ENCODE data around the gene AUTS2. TPM values are rescaled to one million over a fixed set of nuclear protein-coding genes. Genes with fewer than 3 reads are reported as not detected.

The AUTS2 gene
- polyA plus RNA-seq, 3 donors = 0.08 to 0.35 TPM; not detected in 1

DNA sequence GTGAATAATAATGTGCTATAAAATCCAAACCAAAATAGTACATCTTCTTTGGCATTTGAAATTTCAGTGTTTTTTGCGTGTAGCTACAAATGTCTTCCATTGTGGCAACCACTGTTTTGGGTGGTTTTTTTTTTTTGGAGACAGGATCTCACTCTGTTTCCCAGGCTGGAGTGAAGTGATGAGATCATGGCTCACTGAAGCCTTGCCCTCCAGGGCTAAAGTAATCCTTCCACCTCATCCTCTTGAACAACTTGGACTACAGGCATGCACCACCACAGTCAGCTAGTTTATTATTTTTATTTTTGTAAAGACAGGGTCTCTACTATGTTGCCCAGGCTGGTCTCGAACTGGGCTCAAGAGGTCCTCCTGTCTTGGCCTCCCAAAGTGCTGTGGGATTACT, 455.1 kb downstream of the AUTS2 start:
- Histone ChIP-seq H3K9me3 (replicated peaks in 1 of 2; ENCODE audit: control insufficient read depth in 1 of 2, insufficient read depth in 1 of 2, low read length in 2 of 2) (no peaks in the 10 kb centered on the region), H3K36me3 (replicated peaks in 1 of 2; ENCODE audit: control insufficient read depth in 1 of 2, insufficient read depth in 2 of 2, low read length in 2 of 2) (no peaks in the 10 kb centered on the region), H3K79me2 (ENCODE audit: insufficient read depth, low read length) (no peaks in the 10 kb centered on the region), H4K20me1 (ENCODE audit: insufficient read depth, low read length) (no peaks in the 10 kb centered on the region), H3K9ac (ENCODE audit: insufficient read depth, low read length, poor library complexity, severe bottlenecking) (no peak overlapping the region), H3K4me1 (ENCODE audit: control insufficient read depth in 1 of 2, insufficient read depth in 2 of 2, low read length in 2 of 2) (no peaks in the 10 kb centered on the region), H3K4me3 (replicated peaks in 1 of 3; ENCODE audit: low read depth in 2 of 3, low read length in 3 of 3) (no peak overlapping the region), H3K4me2 (replicated peaks; ENCODE audit: extremely low read depth, low read length, poor library complexity, severe bottlenecking) (no peak overlapping the region), H2AFZ (ENCODE audit: insufficient read depth, low read depth, low read length, poor library complexity, severe bottlenecking) (no peak overlapping the region), H3K27me3 (ENCODE audit: control insufficient read depth in 2 of 2, insufficient read depth in 2 of 2, low read length in 2 of 2) (no peaks in the 10 kb centered on the region), H3K27ac (ENCODE audit: low read depth in 1 of 2, low read length in 2 of 2) (no peak overlapping the region)
- 100% methylated on average over 1 of the region's 2 CpGs for WGBS (ENCODE audit: insufficient coverage)
- DNase-seq = no peak
- intact Hi-C loops (cut with micrococcal nuclease) = no loop called here
- TF ChIP-seq, protein P1, sequence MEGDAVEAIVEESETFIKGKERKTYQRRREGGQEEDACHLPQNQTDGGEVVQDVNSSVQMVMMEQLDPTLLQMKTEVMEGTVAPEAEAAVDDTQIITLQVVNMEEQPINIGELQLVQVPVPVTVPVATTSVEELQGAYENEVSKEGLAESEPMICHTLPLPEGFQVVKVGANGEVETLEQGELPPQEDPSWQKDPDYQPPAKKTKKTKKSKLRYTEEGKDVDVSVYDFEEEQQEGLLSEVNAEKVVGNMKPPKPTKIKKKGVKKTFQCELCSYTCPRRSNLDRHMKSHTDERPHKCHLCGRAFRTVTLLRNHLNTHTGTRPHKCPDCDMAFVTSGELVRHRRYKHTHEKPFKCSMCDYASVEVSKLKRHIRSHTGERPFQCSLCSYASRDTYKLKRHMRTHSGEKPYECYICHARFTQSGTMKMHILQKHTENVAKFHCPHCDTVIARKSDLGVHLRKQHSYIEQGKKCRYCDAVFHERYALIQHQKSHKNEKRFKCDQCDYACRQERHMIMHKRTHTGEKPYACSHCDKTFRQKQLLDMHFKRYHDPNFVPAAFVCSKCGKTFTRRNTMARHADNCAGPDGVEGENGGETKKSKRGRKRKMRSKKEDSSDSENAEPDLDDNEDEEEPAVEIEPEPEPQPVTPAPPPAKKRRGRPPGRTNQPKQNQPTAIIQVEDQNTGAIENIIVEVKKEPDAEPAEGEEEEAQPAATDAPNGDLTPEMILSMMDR (IDR thresholded peaks at IDR 0.05) = no peak
- H3K4me1 Mint-ChIP-seq = no peaks in the 10 kb centered on the region
- H3K36me3 Mint-ChIP-seq = no peaks in the 10 kb centered on the region
- H3K4me3 Mint-ChIP-seq = no peak overlapping the region
- peaks cover 0 to 1% (median 0%) of the 10 kb centered on the region in 7 donors for H3K9me3 Mint-ChIP-seq
- H3K27me3 Mint-ChIP-seq (ENCODE audit: low read depth in 3 of 3) = peaks cover 0 to 1% (median 0%) of the 10 kb centered on the region in 3 donors
- no peak overlapping the region for H3K27ac Mint-ChIP-seq

DNA sequence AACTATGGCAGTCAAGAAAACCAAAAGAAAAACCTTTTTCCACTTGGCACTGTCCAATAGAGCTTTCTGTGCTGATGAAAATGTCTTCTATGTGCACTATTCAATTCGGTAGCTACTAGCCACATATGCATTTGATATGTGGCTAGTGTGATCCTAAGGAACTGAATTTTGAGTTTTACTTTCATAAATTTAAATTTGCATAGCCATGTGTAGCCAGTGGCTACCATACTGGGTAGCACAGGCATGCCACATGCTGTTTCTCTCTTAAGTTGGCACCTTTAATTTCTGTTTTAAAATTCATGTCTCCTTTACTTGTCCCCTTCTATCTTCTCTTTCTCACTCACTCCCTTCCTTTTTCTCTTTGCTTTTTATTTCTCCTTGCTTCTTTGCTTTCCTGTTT, 455.7 kb downstream of the AUTS2 start:
- no peaks in the 10 kb centered on the region for H3K36me3 Mint-ChIP-seq
- Histone ChIP-seq H3K9ac (ENCODE audit: insufficient read depth, low read length, poor library complexity, severe bottlenecking) (no peak overlapping the region), H3K4me2 (replicated peaks; ENCODE audit: extremely low read depth, low read length, poor library complexity, severe bottlenecking) (no peak overlapping the region), H3K9me3 (replicated peaks in 1 of 2; ENCODE audit: control insufficient read depth in 1 of 2, insufficient read depth in 1 of 2, low read length in 2 of 2) (no peaks in the 10 kb centered on the region), H2AFZ (ENCODE audit: insufficient read depth, low read depth, low read length, poor library complexity, severe bottlenecking) (no peak overlapping the region), H3K4me1 (ENCODE audit: control insufficient read depth in 1 of 2, insufficient read depth in 2 of 2, low read length in 2 of 2) (no peaks in the 10 kb centered on the region), H3K27me3 (ENCODE audit: control insufficient read depth in 2 of 2, insufficient read depth in 2 of 2, low read length in 2 of 2) (no peaks in the 10 kb centered on the region), H3K27ac (ENCODE audit: low read depth in 1 of 2, low read length in 2 of 2) (no peak overlapping the region), H3K79me2 (ENCODE audit: insufficient read depth, low read length) (no peaks in the 10 kb centered on the region), H3K4me3 (replicated peaks in 1 of 3; ENCODE audit: low read depth in 2 of 3, low read length in 3 of 3) (no peak overlapping the region), H3K36me3 (replicated peaks in 1 of 2; ENCODE audit: control insufficient read depth in 1 of 2, insufficient read depth in 2 of 2, low read length in 2 of 2) (no peaks in the 10 kb centered on the region), H4K20me1 (ENCODE audit: insufficient read depth, low read length) (no peaks in the 10 kb centered on the region)
- intact Hi-C loops (cut with micrococcal nuclease) = no loop called here
- no peaks in the 10 kb centered on the region for H3K4me1 Mint-ChIP-seq
- TF ChIP-seq, protein P1 (IDR thresholded peaks at IDR 0.05) = no peak
- DNase-seq = no peak
- H3K9me3 Mint-ChIP-seq = peaks cover 0 to 1% (median 0%) of the 10 kb centered on the region in 7 donors
- no CpG with 5 or more reads among the region's 1 CpG for WGBS (ENCODE audit: insufficient coverage)
- H3K27me3 Mint-ChIP-seq (ENCODE audit: low read depth in 3 of 3) = peaks cover 0 to 1% (median 0%) of the 10 kb centered on the region in 3 donors
- H3K27ac Mint-ChIP-seq = no peak overlapping the region
- no peak overlapping the region for H3K4me3 Mint-ChIP-seq

Measured in CD14-positive monocyte (primary cell).